Uterus (tissue), 2 donors: ENCODE measurements around the gene DDC.

ENCODE experiments used
- CTCF ChIP-seq, 4 experiments: fragments of 200-600 bp in 2 of 4; fragments of 450-650 bp in 2 of 4; sonication (generic) in 2 of 4; IDR thresholded peaks; one replicate each; pipeline ENCODE4 v1.5.1; 2016 to 2019; ENCODE audit warnings: antibody characterized with exemption in 4 of 4, mild to moderate bottlenecking in 2 of 4, moderate library complexity in 1 of 4
- POLR2A ChIP-seq, 2 donors: fragments of 450-650 bp; IDR thresholded peaks; one replicate each; pipeline ENCODE4 v1.6.1; 2016; ENCODE audit warnings: antibody characterized with exemption in 2 of 2, mild to moderate bottlenecking in 1 of 2, moderate library complexity in 1 of 2

- TF ChIP-seq CTCF (IDR thresholded peaks at IDR 0.05), result no peak
- no peak for TF ChIP-seq POLR2A (IDR thresholded peaks at IDR 0.05)
These were observed 6.7 kb downstream of the DDC start for GRCh38 chr7:50558294-50559053.
